AG08396 (cell line): Measurements from ENCODE around the gene SYF2.
"Not testable (repeated sequence)": the region's sequence is repeated elsewhere in the genome, so short reads cannot be mapped to it uniquely, and the experiment has no call there.

Experiments used
- DNase-seq: peaks from one replicate; pipeline ENCODE4 v3.0.0; 2012; ENCODE audit warnings: low spot score, mixed read lengths

SYF2 gene

DNA sequence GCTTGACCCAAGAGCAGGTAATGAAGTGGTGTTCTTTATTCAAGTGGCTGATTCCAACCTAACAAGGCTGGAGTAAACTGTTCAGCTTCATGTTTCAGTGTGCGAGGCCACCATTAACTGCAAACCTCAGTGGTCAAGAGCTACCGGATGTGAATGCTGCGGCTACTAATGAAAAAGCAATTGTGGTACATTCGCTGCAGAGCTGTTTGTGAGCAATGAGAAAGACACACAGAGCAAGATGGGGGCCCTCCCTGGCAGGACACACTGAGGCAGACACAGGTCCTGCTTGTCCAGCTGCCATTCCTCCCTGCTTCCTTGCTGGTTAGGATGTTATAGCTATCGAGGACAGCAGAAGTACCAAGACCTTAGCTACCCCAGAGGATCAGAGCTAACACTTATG is 26.1 kb downstream of the SYF2 start:
- DNase-seq = no peak

DNA sequence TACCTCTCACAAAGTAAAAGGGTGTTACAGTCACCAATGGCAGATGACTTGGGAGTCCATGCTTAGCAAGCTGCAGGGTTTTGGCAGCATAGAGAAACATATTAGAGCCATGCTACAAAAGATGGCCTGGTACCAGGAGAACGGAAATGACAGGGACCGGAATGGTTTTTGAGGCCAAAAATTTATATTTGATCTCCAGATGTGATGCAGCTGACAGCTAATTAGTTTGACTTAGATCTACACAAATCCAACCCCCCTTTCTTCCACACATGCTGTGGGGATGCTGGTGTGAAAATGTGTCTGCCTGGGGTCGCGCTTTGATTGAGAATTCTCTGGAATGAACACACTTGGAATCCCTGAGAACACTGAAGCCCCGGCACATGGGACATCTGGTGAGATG is 26.5 kb downstream of the SYF2 start:
- no peak for DNase-seq

DNA sequence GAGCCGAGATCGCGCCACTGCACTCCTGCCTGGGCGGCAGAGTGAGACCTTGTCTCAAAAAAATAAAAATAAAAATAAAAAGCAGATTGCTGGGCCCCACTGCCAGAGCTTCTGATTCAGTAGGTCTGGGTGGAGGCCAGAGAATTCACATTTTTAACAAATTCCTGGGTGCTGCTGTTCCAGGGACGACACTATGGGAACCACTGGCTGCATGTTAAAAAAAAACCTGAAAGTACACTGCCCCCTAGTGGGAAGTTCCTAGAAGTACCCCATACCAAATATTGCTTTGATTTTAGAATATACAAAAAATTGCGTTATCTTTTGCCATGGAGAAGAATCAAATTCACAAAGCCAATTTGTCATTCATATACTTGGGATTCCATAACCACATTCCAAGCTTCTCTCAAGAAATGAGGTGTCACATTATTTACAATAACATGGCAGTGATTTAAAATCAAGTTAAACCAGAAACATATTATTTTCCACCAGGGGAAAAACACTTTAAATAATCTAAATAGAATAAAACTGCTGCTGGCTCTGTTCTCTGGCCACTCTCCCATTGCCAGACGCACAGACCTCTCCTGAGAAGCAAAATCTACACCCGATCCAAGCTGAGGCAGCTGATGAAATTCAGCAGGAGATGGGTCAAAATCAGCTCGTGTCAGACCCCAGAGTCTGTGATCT is 27.4 kb downstream of the SYF2 start:
- DNase-seq = peak; percentile 66

DNA sequence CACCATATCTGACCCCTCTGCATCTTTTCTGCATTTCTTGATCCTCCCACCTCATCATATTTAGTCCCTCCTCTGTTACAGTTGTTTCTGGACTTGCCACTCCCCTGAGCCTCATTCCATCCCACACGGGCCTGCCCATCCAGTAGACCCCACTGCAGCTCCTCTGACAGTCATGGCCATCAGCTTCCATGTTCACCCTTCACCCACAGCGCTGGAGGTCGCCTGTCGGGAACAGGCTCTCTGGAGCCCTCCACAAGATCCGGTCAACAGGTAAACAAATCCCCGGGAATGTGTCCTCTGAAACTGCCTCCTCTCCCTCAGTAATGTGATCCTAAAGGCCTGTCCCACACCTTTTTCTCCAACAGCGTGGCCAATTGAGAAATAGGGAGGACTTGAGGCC is 31.3 kb downstream of the SYF2 start:
- no peak for DNase-seq

GRCh38 chr1:25199819-25200620 is 32.3 kb downstream of the SYF2 start:
- DNase-seq = no peak

GRCh38 chr1:25198663-25199252 is 33.5 kb downstream of the SYF2 start:
- DNase-seq = no peak

DNA sequence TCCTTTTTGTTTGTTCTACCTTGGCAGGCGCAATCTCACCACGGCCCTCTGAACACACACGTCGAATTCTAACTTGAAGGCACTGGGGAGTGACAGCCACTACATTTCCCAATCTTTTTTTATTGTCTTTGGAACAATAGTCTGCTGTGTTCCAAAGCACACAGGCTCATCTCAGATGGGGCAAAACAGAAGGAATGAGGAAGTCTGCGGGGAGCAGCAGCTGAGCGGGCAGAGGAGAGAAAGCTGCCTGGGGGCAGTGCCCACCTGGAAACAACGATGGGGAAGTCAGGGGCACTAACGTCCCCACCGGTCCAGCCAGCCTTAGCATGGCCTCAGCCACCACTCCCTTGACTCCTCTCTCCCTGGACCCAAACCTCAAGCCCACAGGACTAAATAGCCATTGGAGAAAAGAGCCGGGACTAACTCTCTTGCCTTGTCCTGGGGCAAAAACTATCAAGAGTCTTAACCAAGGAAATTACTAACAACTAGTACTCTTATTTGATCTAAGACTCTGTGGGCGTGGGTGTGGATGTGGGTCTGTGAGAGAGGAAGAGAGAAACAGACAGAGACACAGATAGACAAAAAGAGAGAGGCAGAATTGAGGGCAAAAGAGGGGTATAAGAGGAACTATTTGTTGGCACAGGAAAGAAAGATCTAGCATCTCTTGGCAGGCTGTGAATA is 34.2 kb downstream of the SYF2 start:
- DNase-seq = no peak

DNA sequence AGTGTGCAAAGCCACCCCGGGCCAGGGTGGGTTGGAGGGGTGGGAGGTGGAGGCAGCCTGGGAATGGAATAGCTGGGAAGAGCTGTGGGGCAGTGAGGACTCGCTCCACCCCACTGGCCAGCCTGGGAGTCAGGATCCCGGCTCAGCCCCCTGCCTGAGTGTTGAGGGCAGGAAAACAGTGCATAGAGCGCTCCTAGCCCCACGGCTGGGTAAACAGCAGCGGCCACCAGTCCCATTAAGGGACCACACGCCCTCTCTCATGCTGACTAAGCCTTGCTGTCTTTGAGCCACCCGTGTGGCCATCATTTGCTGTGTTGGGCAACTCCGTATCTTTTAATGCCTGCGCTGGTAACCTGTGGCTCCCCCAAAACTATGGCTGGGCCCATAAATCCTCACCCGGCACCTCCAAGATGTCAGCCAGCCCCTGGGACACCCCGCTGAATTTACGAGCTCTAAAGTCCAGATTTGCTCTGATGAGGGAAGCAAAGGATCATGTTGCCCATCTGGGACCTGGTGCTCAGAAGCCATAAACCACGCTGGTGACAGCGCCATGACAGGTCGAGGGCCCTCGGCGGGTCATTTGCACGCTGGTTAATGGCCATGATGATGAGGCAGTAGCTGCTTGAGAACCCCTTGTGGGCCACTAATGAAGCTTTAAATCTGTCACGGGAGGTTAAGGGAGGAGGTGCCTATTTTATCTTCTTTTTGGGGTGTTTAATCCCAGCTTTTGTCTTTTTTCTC is 34.9 kb downstream of the SYF2 start:
- no peak for DNase-seq

DNA sequence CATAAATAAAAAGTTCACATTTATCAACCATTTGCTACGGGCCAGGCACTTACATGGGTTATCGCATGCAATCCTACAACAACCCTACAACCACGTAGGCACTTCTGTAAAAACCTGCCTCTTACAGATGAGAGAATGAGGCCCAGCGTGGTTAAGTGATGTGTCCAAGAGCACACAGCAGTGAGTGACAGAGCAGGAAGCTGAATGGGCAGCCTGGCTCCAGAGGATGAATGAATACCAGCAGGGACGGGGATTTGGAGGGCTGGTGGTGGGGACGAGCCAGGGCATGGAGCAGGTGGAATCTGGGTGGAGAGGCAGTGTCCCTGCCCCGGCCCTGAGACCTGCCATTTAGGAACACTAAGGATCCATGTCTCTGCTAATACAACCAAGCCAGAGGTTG is 35.5 kb downstream of the SYF2 start:
- no peak for DNase-seq

DNA sequence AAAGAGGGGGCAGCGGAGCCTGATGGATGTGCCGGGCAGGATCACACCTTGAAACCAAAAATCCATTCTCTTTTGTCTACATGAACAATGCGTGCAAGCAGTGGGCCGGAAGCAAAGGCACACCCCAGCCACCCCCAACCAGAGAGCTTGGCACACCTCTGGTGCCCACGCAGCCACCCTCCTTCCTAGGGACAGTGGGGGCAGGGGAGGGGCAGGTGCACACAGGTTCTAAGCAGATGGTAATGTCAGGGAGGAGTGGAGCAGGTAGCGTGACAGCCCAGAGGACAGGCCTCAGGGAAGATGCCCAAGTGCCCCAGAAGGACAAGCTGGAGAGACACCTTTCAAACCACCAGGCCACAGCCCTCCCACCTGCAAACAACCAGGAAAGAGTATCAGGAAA is 36.5 kb downstream of the SYF2 start:
- no peak for DNase-seq

DNA sequence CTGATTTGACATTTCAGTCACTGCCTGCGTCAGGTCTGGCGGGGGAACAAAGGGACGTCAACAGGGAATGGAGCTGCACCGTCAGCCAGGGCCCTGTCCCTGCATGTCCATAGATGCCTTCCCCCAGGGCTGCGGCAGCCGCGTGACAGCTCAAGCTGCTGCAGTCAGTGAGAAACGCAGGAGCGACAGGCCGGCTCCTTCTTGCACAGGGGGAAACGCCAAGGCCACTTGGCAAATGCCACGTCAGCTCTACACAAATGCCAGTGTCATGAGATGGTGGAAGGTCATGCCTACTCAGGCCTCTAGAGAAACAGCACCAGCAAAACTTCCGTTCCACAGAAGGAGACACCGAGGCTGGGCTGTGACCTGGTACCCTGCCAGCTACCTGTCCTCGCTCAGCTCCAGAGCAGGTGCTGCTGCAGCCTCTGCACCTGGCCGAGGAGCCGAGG is 37.7 kb downstream of the SYF2 start:
- no peak for DNase-seq

DNA sequence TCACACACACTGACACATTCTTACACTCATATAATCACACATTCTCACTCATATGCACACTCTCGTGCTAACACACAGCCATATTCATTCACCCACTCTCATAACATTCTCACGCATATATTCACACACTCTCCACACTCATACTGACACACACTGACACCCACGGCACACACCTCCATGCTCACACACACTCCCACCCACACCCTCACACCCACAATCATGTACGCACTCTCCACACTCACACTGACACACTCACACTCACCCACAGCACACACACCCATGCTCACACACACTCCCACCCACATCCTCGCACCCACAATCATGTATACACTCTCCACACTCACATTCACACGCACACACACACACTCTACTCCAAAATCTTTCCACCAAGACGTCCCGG is 38.2 kb downstream of the SYF2 start:
- DNase-seq = no peak

DNA sequence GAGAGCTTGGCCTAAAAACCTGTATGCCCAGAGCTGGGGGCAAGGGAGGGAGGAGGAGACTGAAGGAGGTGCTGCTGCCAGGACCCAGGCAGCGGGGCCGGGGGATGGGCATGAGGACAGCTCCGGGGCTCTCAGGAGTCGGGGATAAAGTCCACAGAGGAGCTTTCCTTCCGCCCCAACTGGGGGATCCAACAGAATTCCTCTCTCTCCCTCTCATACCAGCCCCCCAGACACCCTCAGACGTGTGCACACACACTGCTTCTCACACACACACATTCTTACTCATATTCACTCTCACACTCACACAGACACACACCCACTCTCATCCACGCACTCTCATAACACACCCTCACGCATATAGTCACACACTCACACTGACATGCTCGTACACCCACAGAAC is 39.1 kb downstream of the SYF2 start:
- no peak for DNase-seq

DNA sequence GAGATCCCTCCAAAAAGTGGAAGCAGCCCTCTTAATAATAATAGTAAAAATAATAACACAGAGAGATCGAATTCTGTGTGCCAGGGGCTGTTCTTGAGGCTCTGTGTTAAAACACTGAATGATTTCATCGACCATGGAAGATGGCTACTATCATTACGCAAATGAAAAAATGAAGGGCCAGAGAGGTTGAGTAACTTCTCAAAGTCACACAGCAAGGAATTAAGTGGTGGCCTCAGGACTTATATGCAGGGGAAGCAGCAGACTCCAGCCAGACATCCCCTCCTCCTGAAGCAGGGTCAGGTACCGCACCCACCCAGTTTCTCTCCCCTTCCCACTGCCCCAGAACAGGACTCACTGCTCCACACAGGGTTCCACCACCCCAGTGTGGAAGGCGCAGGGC is 40.1 kb downstream of the SYF2 start:
- no peak for DNase-seq

DNA sequence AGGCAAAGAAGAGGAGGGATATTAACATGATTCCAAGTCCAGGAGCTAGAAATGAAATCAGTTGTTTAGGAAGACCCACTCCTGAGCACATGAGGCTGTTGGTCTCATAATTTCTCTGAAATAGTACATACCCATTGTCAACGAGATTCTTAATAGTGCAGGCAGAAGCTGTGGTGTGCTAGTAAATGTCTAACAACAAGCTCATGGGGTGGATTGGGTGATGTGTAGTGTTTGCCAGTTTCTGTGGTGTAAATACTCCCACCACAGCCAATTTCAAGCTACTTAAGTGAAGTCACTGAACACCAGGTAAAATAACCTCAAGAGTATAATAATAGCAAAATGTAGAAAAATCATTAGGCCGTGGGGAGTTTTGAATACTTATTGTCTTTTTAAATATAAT is 42.0 kb downstream of the SYF2 start:
- no peak for DNase-seq

DNA sequence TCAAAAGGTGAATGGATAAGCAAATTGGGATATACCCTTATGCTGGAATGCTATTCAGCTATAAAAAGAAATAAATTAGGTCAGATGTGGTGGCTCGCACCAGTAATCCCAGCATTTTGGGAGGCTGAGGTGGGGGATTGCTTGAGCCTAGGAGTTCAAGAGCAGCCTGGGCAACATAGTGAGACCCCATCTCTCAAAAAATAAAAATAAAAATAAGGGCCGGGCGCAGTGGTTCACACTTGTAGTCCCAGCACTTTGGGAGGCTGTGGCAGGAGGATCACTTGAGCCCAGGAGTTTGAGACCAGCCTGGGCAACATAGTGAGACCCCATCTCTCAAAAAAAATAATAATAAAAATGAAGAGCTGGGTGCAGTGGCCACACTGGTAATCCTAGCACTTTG is 44.4 kb downstream of the SYF2 start:
- not testable (repeated sequence) for DNase-seq

GRCh38 chr1:25187077-25187476 is 45.2 kb downstream of the SYF2 start:
- no peak for DNase-seq

GRCh38 chr1:25186161-25187007 is 45.9 kb downstream of the SYF2 start:
- DNase-seq = no peak

GRCh38 chr1:25185409-25186160 is 46.7 kb downstream of the SYF2 start:
- no peak for DNase-seq

- no peak for DNase-seq
Measured at GRCh38 chr1:25184001-25184762, 48.1 kb downstream of the SYF2 start.
